K562 (cell line): ENCODE data around the gene PRMT3. TPM values are rescaled to one million over a fixed set of nuclear protein-coding genes. Genes with fewer than 3 reads are reported as not detected.

Experiments used
- AFF4 ChIP-seq: sonication (generic); formaldehyde crosslinking; IDR thresholded peaks from 2 replicates; pipeline ENCODE4 v1.8.0; 2023; ENCODE audit warnings: mild to moderate bottlenecking, missing genetic modification reagents
- COPS2 ChIP-seq: fragments of 450-650 bp; conservative IDR thresholded peaks from 2 replicates; pipeline ENCODE4 v1.6.1; 2016; ENCODE audit warnings: mild to moderate bottlenecking, moderate library complexity
- HNRNPL ChIP-seq: fragments of 200-400 bp; formaldehyde crosslinking; IDR thresholded peaks from 2 replicates; pipeline ENCODE4 v1.6.1; 2017; ENCODE audit warnings: low read depth, mild to moderate bottlenecking, low read length
- IFI16 ChIP-seq: fragments of 250-450 bp; sonication (Bioruptor Pico); IDR thresholded peaks from 2 replicates; pipeline ENCODE4 v2.1.2; 2022; ENCODE audit warnings: mild to moderate bottlenecking, inconsistent platforms
- NCOA6 ChIP-seq: fragments of 450-650 bp; IDR thresholded peaks from 2 replicates; pipeline ENCODE4 v1.6.1; 2017; ENCODE audit warnings: mild to moderate bottlenecking
- NR2C2 ChIP-seq, 2 experiments: fragments of 200-800 bp in 1 of 2; sonication (Bioruptor generic) in 1 of 2; sonication (generic) in 1 of 2; formaldehyde crosslinking in 1 of 2; IDR thresholded peaks; 2 replicates each; pipeline versions ENCODE4 v1.6.1 to v1.8.0; 2016 to 2022; ENCODE audit warnings: mild to moderate bottlenecking in 1 of 2, missing compliant biosample characterization in 1 of 2, missing genetic modification characterization in 1 of 2, missing genetic modification reagents in 1 of 2
- OTX1 ChIP-seq: fragments of 450-650 bp; formaldehyde crosslinking; IDR thresholded peaks from 2 replicates; pipeline ENCODE4 v1.4.0; 2022; ENCODE audit warnings: mild to moderate bottlenecking
- PHF8 ChIP-seq: fragments of 200-600 bp; sonication (generic); IDR thresholded peaks from 2 replicates; pipeline ENCODE4 v1.6.1; 2012; ENCODE audit warnings: mixed run types, mild to moderate bottlenecking, inconsistent platforms, low read length, moderate library complexity, borderline replicate concordance
- PPARD ChIP-seq: fragments of 250-450 bp; sonication (Bioruptor Pico); IDR thresholded peaks from 2 replicates; pipeline ENCODE4 v1.8.0; 2022; ENCODE audit warnings: inconsistent platforms, mild to moderate bottlenecking, moderate library complexity
- TAF15 ChIP-seq: fragments of 200-400 bp; formaldehyde crosslinking; IDR thresholded peaks from 2 replicates; pipeline ENCODE4 v1.6.1; 2017; ENCODE audit warnings: mild to moderate bottlenecking, low read depth, low read length, moderate library complexity
- ZBTB40 ChIP-seq, 2 experiments: fragments of 450-650 bp in 1 of 2; sonication (generic) in 1 of 2; formaldehyde crosslinking in 1 of 2; IDR thresholded peaks; 2 replicates each; pipeline versions ENCODE4 v1.7.1 to v1.9.0; 2016 to 2022; ENCODE audit warnings: inconsistent platforms in 1 of 2, mild to moderate bottlenecking in 1 of 2, missing genetic modification reagents in 1 of 2
- ZNF431 ChIP-seq: sonication (generic); formaldehyde crosslinking; IDR thresholded peaks from 2 replicates; pipeline ENCODE4 v1.8.0; 2022; ENCODE audit warnings: mild to moderate bottlenecking, missing genetic modification reagents
- ZNF507 ChIP-seq: conservative IDR thresholded peaks from 2 replicates; pipeline ENCODE4 v1.6.1; 2017; ENCODE audit warnings: missing genetic modification characterization, missing compliant biosample characterization
- polyA plus RNA-seq, 8 experiments: library from polyadenylated mRNA; depleted of rRNA in 4 of 8; stranded (reverse) in 5 of 8; unstranded in 3 of 8; fragments of >200 nt; fragmentation: Nextera tagmentation in 2 of 8; fragmentation: Illumina TruSeq in 1 of 8; extraction: Ambion mirVana in 2 of 8; extraction: Trizol in 1 of 8; gene quantifications; 2 replicates each; pipeline versions ENCODE4 v1.2.1 to v1.2.3, GENCODE V29; 2011 to 2014; ENCODE audit warnings: inconsistent platforms in 1 of 8, missing spikeins in 1 of 8
- total RNA-seq, 7 experiments: library from RNA; depleted of rRNA in 6 of 7; stranded (reverse); fragments of >200 nt in 6 of 7; fragmentation: Illumina TruSeq in 2 of 7; extraction: Trizol in 2 of 7; gene quantifications; 2 replicates each; pipeline versions ENCODE4 v1.2.1 to v1.2.3, GENCODE V29; 2011 to 2021; ENCODE audit warnings: low replicate concordance in 1 of 7

The PRMT3 gene
- total and polyA plus RNA-seq, 9 of the 15 experiments (the other 6 are each of a cell fraction or from before 2014, with no cell fraction given) = 24.0 to 62.1 (median 44.7) TPM

- TF ChIP-seq ZBTB40 (IDR thresholded peaks at IDR 0.05) (no peak; the same call in 1 of the 2 replicates), ZBTB40 (CRISPR knock-in tag; IDR thresholded peaks at IDR 0.05) (no peak), HNRNPL (peak; percentile 70; the same call in 1 of the 2 replicates), ZNF507 (tag) (no peak), ZNF431 (CRISPR knock-in tag) (no peak), COPS2 (no peak), OTX1 (no peak), IFI16 (CRISPR knock-in tag) (no peak), PHF8 (peak; percentile 84; the same call in 1 of the 2 replicates), AFF4 (CRISPR knock-in tag) (no peak), NR2C2 (CRISPR knock-in tag; IDR thresholded peaks at IDR 0.05) (0 out of 2 replicates have a peak, but pooled peaks have one; percentile 62), NR2C2 (tag; IDR thresholded peaks at IDR 0.05) (peak; percentile 88), TAF15 (no peak), NCOA6 (no peak), PPARD (no peak)
These were observed 23.8 kb upstream of the PRMT3 start, which contains the start of gene HTATIP2 (continued) for GRCh38 chr11:20363500-20364340.
